Measurements from ENCODE around the gene GLRX.

Gene GLRX

GRCh38 chr5:95841914-95842812 lies 19.6 kb upstream of the GLRX start:
- DNase-seq (ENCODE audit: low read depth, low spot score) = no peak
- CTCF ChIA-PET = interaction anchor here (1.0 to 17.3 kb wide), 7 partner anchors 6 to 759 kb away, joined by 3 to 318 read pairs (median 4); partner anchors contain the start of gene RFESD
- no peak for TF ChIP-seq CTCF (IDR thresholded peaks at IDR 0.05; ENCODE audit: insufficient read depth, low read length, missing control alignments)
- H3K4me3 ChIP-seq (ENCODE audit: low read depth, low read length) = no peak overlapping the region
- POLR2A ChIA-PET = no interaction called here

GRCh38 chr5:95840956-95841705 lies 18.6 kb upstream of the GLRX start:
- CTCF ChIA-PET = interaction anchor here (1.4 to 17.3 kb wide), 5 partner anchors 7 to 760 kb away, joined by 3 to 318 read pairs (median 8); no protein-coding TSS in a partner anchor
- POLR2A ChIA-PET = no interaction called here
- H3K4me3 ChIP-seq (ENCODE audit: low read depth, low read length) = no peak overlapping the region
- DNase-seq (ENCODE audit: low read depth, low spot score) = no peak
- TF ChIP-seq CTCF (IDR thresholded peaks at IDR 0.05; ENCODE audit: insufficient read depth, low read length, missing control alignments) = no peak

GRCh38 chr5:95839658-95840057 lies 17.1 kb upstream of the GLRX start:
- DNase-seq (ENCODE audit: low read depth, low spot score) = no peak
- ChIA-PET POLR2A (no interaction called here), CTCF (interaction anchor here (1.2 to 17.3 kb wide), 5 partner anchors 8 to 195 kb away, joined by 3 to 318 read pairs (median 21); no protein-coding TSS in a partner anchor)
- H3K4me3 ChIP-seq (ENCODE audit: low read depth, low read length) = no peak overlapping the region
- TF ChIP-seq CTCF (IDR thresholded peaks at IDR 0.05; ENCODE audit: insufficient read depth, low read length, missing control alignments) = no peak

GRCh38 chr5:95838556-95838955 lies 16.0 kb upstream of the GLRX start:
- POLR2A ChIA-PET = interaction anchor here (1.1 kb wide), 1 partner anchor 16 kb away, joined by 3 read pairs; the partner anchor contains the start of gene GLRX

GRCh38 chr5:95838001-95838520 lies 15.5 kb upstream of the GLRX start:
- no peak for DNase-seq (ENCODE audit: low read depth, low spot score)
- no peak for TF ChIP-seq CTCF (IDR thresholded peaks at IDR 0.05; ENCODE audit: insufficient read depth, low read length, missing control alignments)
- H3K4me3 ChIP-seq (ENCODE audit: low read depth, low read length) = no peak overlapping the region
- ChIA-PET POLR2A (interaction anchor here (1.1 kb wide), 1 partner anchor 15 kb away, joined by 3 read pairs; the partner anchor contains the start of gene GLRX), CTCF (interaction anchor here (0.9 to 17.3 kb wide), 5 partner anchors 10 to 193 kb away, joined by 3 to 318 read pairs (median 21); no protein-coding TSS in a partner anchor)

More at GRCh38 chr5:95838556-95838955, 16.0 kb upstream of the GLRX start:
- TF ChIP-seq CTCF (IDR thresholded peaks at IDR 0.05; ENCODE audit: insufficient read depth, low read length, missing control alignments) = no peak
- no peak overlapping the region for H3K4me3 ChIP-seq (ENCODE audit: low read depth, low read length)
- CTCF ChIA-PET = interaction anchor here (0.9 to 17.3 kb wide), 6 partner anchors 10 to 194 kb away, joined by 3 to 318 read pairs (median 14); no protein-coding TSS in a partner anchor
- DNase-seq (ENCODE audit: low read depth, low spot score) = no peak

All from AG04449 (cell line).